BLaER1 treated with 17β-estradiol and CSF1 and Interleukin-3, amounts not matched to agents 10 nM and 100 nM (cell line): Measurements from ENCODE around the gene DENND4B.
A peak's percentile ranks its signal among the peaks of the same experiment; 100 is the strongest.

Experiments
- H3K27ac ChIP-seq, 11 experiments: shearing (Covaris generic); formaldehyde crosslinking; 2 replicates each; pipeline ENCODE4 v1.8.1; 2022
- H3K27me3 ChIP-seq, 11 experiments: shearing (Covaris generic); formaldehyde crosslinking; 2 replicates each; pipeline ENCODE4 v1.8.1; 2022
- H3K36me3 ChIP-seq, 11 experiments: shearing (Covaris generic); formaldehyde crosslinking; 2 replicates each; pipeline ENCODE4 v1.8.1; 2022
- H3K4me1 ChIP-seq, 10 experiments: shearing (Covaris generic); formaldehyde crosslinking; 2 replicates each; pipeline ENCODE4 v1.8.1; 2022
- H3K4me2 ChIP-seq, 11 experiments: shearing (Covaris generic); formaldehyde crosslinking; 2 replicates each; pipeline ENCODE4 v1.8.1; 2022
- H3K4me3 ChIP-seq, 10 experiments: shearing (Covaris generic); formaldehyde crosslinking; 2 replicates each; pipeline ENCODE4 v1.8.1; 2022
- H3K9ac ChIP-seq, 11 experiments: shearing (Covaris generic); formaldehyde crosslinking; 2 replicates each; pipeline ENCODE4 v1.8.1; 2022
- H3K9me3 ChIP-seq, 11 experiments: shearing (Covaris generic); formaldehyde crosslinking; replicated peaks in 1 of 11; 2 replicates each; pipeline ENCODE4 v1.8.1; 2022
- H4K20me1 ChIP-seq, 11 experiments: shearing (Covaris generic); formaldehyde crosslinking; 2 replicates each; pipeline ENCODE4 v1.8.1; 2022
- Cebpa-rat ChIP-seq, 11 experiments: shearing (Covaris generic); IDR thresholded peaks; 2 replicates each; pipeline ENCODE4 v1.8.1; 2022

Gene DENND4B

GRCh38 chr1:153963030-153963849, 16.7 kb upstream of the DENND4B start, which contains the start of gene SLC39A1:
Gene SLC39A1 (minus strand): TSS chr1:153963537. CDS start chr1:153962715, 822 bp downstream.
- Histone ChIP-seq H3K4me2 (peak within 1 kb of the TSS; percentile 90 to 100 (median 99)), H3K9me3 (no peaks in the 10 kb centered on the region), H3K4me3 (peak within 1 kb of the TSS; percentile 64 to 85 (median 71)), H3K36me3 (peaks cover 13 to 26% (median 17%) of the 10 kb centered on the region in 11 experiments; a peak in 21 of 22 replicates), H3K4me1 (peaks cover 63 to 80% (median 72%) of the 10 kb centered on the region in 10 experiments), H3K27me3 (no peaks in the 10 kb centered on the region), H4K20me1 (peaks cover 0 to 17% (median 0%) of the 10 kb centered on the region in 11 experiments; a peak in 3 of 22 replicates), H3K9ac (peak within 1 kb of the TSS; percentile 81 to 96 (median 87)), H3K27ac (peak within 1 kb of the TSS; percentile 72 to 93 (median 91))
- TF ChIP-seq Cebpa-rat (IDR thresholded peaks at IDR 0.05) = no peak

- Histone ChIP-seq H3K27ac (peak overlapping the region; percentile 72 to 93 (median 91)), H3K4me1 (peaks cover 59 to 76% (median 72%) of the 10 kb centered on the region in 10 experiments), H3K9me3 (no peaks in the 10 kb centered on the region), H3K9ac (peak overlapping the region; percentile 81 to 96 (median 87)), H3K36me3 (peaks cover 13 to 26% (median 17%) of the 10 kb centered on the region in 11 experiments; a peak in 21 of 22 replicates), H4K20me1 (peaks cover 2 to 20% (median 5%) of the 10 kb centered on the region in 11 experiments; a peak in 14 of 22 replicates), H3K4me3 (peak overlapping the region; percentile 64 to 85 (median 71)), H3K4me2 (peak overlapping the region; percentile 90 to 100 (median 99)), H3K27me3 (no peaks in the 10 kb centered on the region)
- TF ChIP-seq Cebpa-rat (IDR thresholded peaks at IDR 0.05) = no peak
Measured at GRCh38 chr1:153962088-153963029, 15.8 kb upstream of the DENND4B start.

- TF ChIP-seq Cebpa-rat (IDR thresholded peaks at IDR 0.05) = no peak
Measured at GRCh38 chr1:153961421-153961820, 14.9 kb upstream of the DENND4B start.

GRCh38 chr1:153960206-153960605, 13.7 kb upstream of the DENND4B start:
- Histone ChIP-seq H3K4me1 (peaks cover 68 to 83% (median 81%) of the 10 kb centered on the region in 10 experiments), H3K9ac (peak overlapping the region; percentile 45 to 97 (median 92); a peak in 18 of 22 replicates), H3K27me3 (no peaks in the 10 kb centered on the region), H3K4me3 (peak overlapping the region in 6 of 10 experiments; percentile 13 to 96 (median 78); a peak in 8 of 20 replicates), H3K4me2 (peak overlapping the region; percentile 90 to 100 (median 99)), H4K20me1 (peaks cover 23 to 42% (median 26%) of the 10 kb centered on the region in 11 experiments), H3K27ac (peak overlapping the region; percentile 9 to 93 (median 91); a peak in 18 of 22 replicates), H3K36me3 (peaks cover 13 to 26% (median 17%) of the 10 kb centered on the region in 11 experiments; a peak in 21 of 22 replicates), H3K9me3 (no peaks in the 10 kb centered on the region)
- no peak for TF ChIP-seq Cebpa-rat (IDR thresholded peaks at IDR 0.05)

More at GRCh38 chr1:153961421-153961820, 14.9 kb upstream of the DENND4B start:
- peak overlapping the region; percentile 64 to 85 (median 71) for H3K4me3 ChIP-seq
- H4K20me1 ChIP-seq = peaks cover 11 to 30% (median 14%) of the 10 kb centered on the region in 11 experiments; a peak in 21 of 22 replicates
- peak overlapping the region; percentile 20 to 93 (median 91); a peak in 20 of 22 replicates for H3K27ac ChIP-seq
- H3K36me3 ChIP-seq = peaks cover 13 to 26% (median 17%) of the 10 kb centered on the region in 11 experiments; a peak in 21 of 22 replicates
- peaks cover 67 to 83% (median 81%) of the 10 kb centered on the region in 10 experiments for H3K4me1 ChIP-seq
- peak overlapping the region; percentile 81 to 96 (median 87) for H3K9ac ChIP-seq
- no peaks in the 10 kb centered on the region for H3K9me3 ChIP-seq
- no peaks in the 10 kb centered on the region for H3K27me3 ChIP-seq
- peak overlapping the region; percentile 90 to 100 (median 99) for H3K4me2 ChIP-seq

GRCh38 chr1:153959454-153959853, 12.9 kb upstream of the DENND4B start:
- TF ChIP-seq Cebpa-rat (IDR thresholded peaks at IDR 0.05) = no peak
- H3K4me2 ChIP-seq = peak overlapping the region; percentile 90 to 100 (median 99)
- no peaks in the 10 kb centered on the region for H3K27me3 ChIP-seq
- H3K27ac ChIP-seq = peak overlapping the region; percentile 9 to 93 (median 91); a peak in 21 of 22 replicates
- peak overlapping the region; percentile 12 to 97 (median 93); a peak in 18 of 22 replicates for H3K9ac ChIP-seq
- peaks cover 19 to 33% (median 23%) of the 10 kb centered on the region in 11 experiments for H3K36me3 ChIP-seq
- no peaks in the 10 kb centered on the region for H3K9me3 ChIP-seq
- peaks cover 31 to 49% (median 34%) of the 10 kb centered on the region in 11 experiments for H4K20me1 ChIP-seq
- peak overlapping the region in 6 of 10 experiments; percentile 13 to 99 (median 84); a peak in 8 of 20 replicates for H3K4me3 ChIP-seq
- peaks cover 68 to 83% (median 80%) of the 10 kb centered on the region in 10 experiments for H3K4me1 ChIP-seq

- Histone ChIP-seq H3K4me3 (peak overlapping the region; percentile 81 to 99 (median 96); a peak in 16 of 20 replicates), H3K4me1 (peaks cover 69 to 81% (median 77%) of the 10 kb centered on the region in 10 experiments), H3K9me3 (no peaks in the 10 kb centered on the region), H4K20me1 (peaks cover 36 to 55% (median 39%) of the 10 kb centered on the region in 11 experiments), H3K4me2 (peak overlapping the region; percentile 90 to 100 (median 99)), H3K36me3 (peaks cover 25 to 39% (median 28%) of the 10 kb centered on the region in 11 experiments), H3K27me3 (no peaks in the 10 kb centered on the region), H3K9ac (peak overlapping the region; percentile 67 to 97 (median 95); a peak in 19 of 22 replicates), H3K27ac (peak overlapping the region; percentile 9 to 93 (median 91); a peak in 21 of 22 replicates)
- TF ChIP-seq Cebpa-rat (IDR thresholded peaks at IDR 0.05) = no peak
Measured at GRCh38 chr1:153958961-153959260, 12.4 kb upstream of the DENND4B start.

GRCh38 chr1:153958111-153958960, 11.8 kb upstream of the DENND4B start, which contains the start of gene CRTC2:
Gene CRTC2 (minus strand): TSS chr1:153958612. CDS start chr1:153958497, 115 bp downstream.
- H4K20me1 ChIP-seq = peaks cover 39 to 61% (median 45%) of the 10 kb centered on the region in 11 experiments
- peaks cover 69 to 83% (median 76%) of the 10 kb centered on the region in 10 experiments for H3K4me1 ChIP-seq
- H3K27me3 ChIP-seq = no peaks in the 10 kb centered on the region

More at GRCh38 chr1:153958111-153958960, 11.8 kb upstream of the DENND4B start, which contains the start of gene CRTC2:
- peaks cover 31 to 44% (median 34%) of the 10 kb centered on the region in 11 experiments for H3K36me3 ChIP-seq
- H3K9ac ChIP-seq = peak within 1 kb of the TSS; percentile 86 to 97 (median 95)
- H3K27ac ChIP-seq = peak within 1 kb of the TSS; percentile 69 to 94 (median 91)
- peak within 1 kb of the TSS; percentile 94 to 100 (median 99) for H3K4me2 ChIP-seq
- no peak for TF ChIP-seq Cebpa-rat (IDR thresholded peaks at IDR 0.05)
- H3K9me3 ChIP-seq = no peaks in the 10 kb centered on the region
- peak within 1 kb of the TSS; percentile 81 to 99 (median 96) for H3K4me3 ChIP-seq
